Amygdala (tissue), 56 donors: ENCODE measurements around the gene NADSYN1.
"Not testable (repeated sequence)": the region's sequence is repeated elsewhere in the genome, so short reads cannot be mapped to it uniquely, and the experiment has no call there.

Experiments
- DNase-seq, 56 donors: peaks; one replicate each; lab custom pipeline; 2025; lab: John Stamatoyannopoulos, UW

Gene NADSYN1

GRCh38 chr11:71540521-71541304, 87.7 kb downstream of the NADSYN1 start:
- not testable (repeated sequence) for DNase-seq

GRCh38 chr11:71542382-71542781, 89.4 kb downstream of the NADSYN1 start:
- DNase-seq = no peak

GRCh38 chr11:71542879-71543777, 90.1 kb downstream of the NADSYN1 start:
- no peak for DNase-seq

- DNase-seq = no peak
Observed at GRCh38 chr11:71543866-71544265, 90.9 kb downstream of the NADSYN1 start.

- DNase-seq = no peak
Observed at GRCh38 chr11:71544525-71545214, 91.7 kb downstream of the NADSYN1 start.

- no peak for DNase-seq
Observed at GRCh38 chr11:71545405-71545966, 92.5 kb downstream of the NADSYN1 start.

GRCh38 chr11:71548120-71548519, 95.1 kb downstream of the NADSYN1 start, which contains the start of gene KRTAP5-9:
Gene KRTAP5-9 (plus strand): TSS chr11:71548420. CDS start chr11:71548658, 238 bp downstream.
- DNase-seq = no peak

GRCh38 chr11:71548716-71549151, 95.7 kb downstream of the NADSYN1 start:
- DNase-seq = no peak
